PC-3 (cell line): ENCODE measurements around the gene AGAP1.

ENCODE experiments used
- CTCF ChIP-seq: fragments of 300-600 bp; sonication (generic); conservative IDR thresholded peaks from 2 replicates; pipeline ENCODE4 v1.5.1; 2017; ENCODE audit warnings: antibody characterized with exemption, low read depth, mild to moderate bottlenecking, low read length
- EZH2phosphoT487 ChIP-seq: fragments of 300-600 bp; sonication (generic); IDR thresholded peaks from 2 replicates; pipeline ENCODE4 v1.6.1; 2018; ENCODE audit warnings: mild to moderate bottlenecking, antibody characterized with exemption, low read length, borderline replicate concordance

GRCh38 chr2:235669269-235669831, 175.5 kb downstream of the AGAP1 start:
- TF ChIP-seq CTCF: no peak
- TF ChIP-seq EZH2phosphoT487: no peak
